ENCODE results near the gene OTOP2. TPM values are rescaled to one million over a fixed set of nuclear protein-coding genes. Genes with fewer than 3 reads are reported as not detected.
A peak's percentile ranks its signal among the peaks of the same experiment; 100 is the strongest.

OTOP2 gene
- total and polyA plus RNA-seq, 9 of the 15 experiments (the other 6 are each of a cell fraction or from before 2014, with no cell fraction given), result 0.04 to 0.36 (median 0.14) TPM; not detected in 1

GRCh38 chr17:74874615-74875037 is 49.4 kb upstream of the OTOP2 start (continued):
- peak; percentile 97 for TF ChIP-seq ZBTB40 (IDR thresholded peaks at IDR 0.05)
- TF ChIP-seq ZBTB40 (CRISPR knock-in tag; IDR thresholded peaks at IDR 0.05), result peak; percentile 96
- 0 out of 2 replicates have a peak, but pooled peaks have one; percentile 8 for TF ChIP-seq SMARCA5 (IDR thresholded peaks at IDR 0.05)
